Mammary epithelial cell (primary cell): ENCODE data around the gene TRAPPC11.
"Not testable (repeated sequence)": the region's sequence is repeated elsewhere in the genome, so short reads cannot be mapped to it uniquely, and the experiment has no call there.

Source experiments
- CTCF ChIP-seq, 2 donors: IDR thresholded peaks in 1 of 2; conservative IDR thresholded peaks in 1 of 2; 2 replicates each; pipeline ENCODE4 v1.5.1; 2011 to 2012; ENCODE audit warnings: inconsistent platforms in 2 of 2, low read length in 2 of 2, mild to moderate bottlenecking in 2 of 2, control low read depth in 1 of 2, low read depth in 1 of 2; ENCODE audit not compliant: insufficient read depth in 1 of 2; ENCODE audit errors: extremely low read depth in 1 of 2
- EZH2 ChIP-seq: IDR thresholded peaks from 2 replicates; pipeline ENCODE4 v1.6.1; 2012; ENCODE audit warnings: low read length, inconsistent platforms, borderline replicate concordance

- not testable (repeated sequence) for TF ChIP-seq CTCF (conservative IDR thresholded peaks at IDR 0.05 in 1 of 2, IDR thresholded peaks at IDR 0.05 in 1 of 2; ENCODE audit: extremely low read depth in 1 of 2, insufficient read depth in 1 of 2, low read depth in 1 of 2, low read length in 2 of 2); EZH2
Observed at GRCh38 chr4:183725585-183725984, 66.5 kb downstream of the TRAPPC11 start.
